Gastrocnemius medialis (tissue), 4 donors: Measurements from ENCODE around the gene MMP24OS. TPM values are rescaled to one million over a fixed set of nuclear protein-coding genes. Genes with fewer than 3 reads are reported as not detected.

Experiments used
- ATAC-seq, 2 donors: fragments of 150-250 bp; one replicate each; pipeline ENCODE4 v1.9.1; 2016
- DNase-seq, 2 donors: peaks; one replicate each; pipeline ENCODE4 v3.0.0-alpha.2; 2019
- H3K27ac ChIP-seq, 4 donors: fragments of 200-600 bp; sonication (generic); 1 replicate in 1 of 4; 2 replicates in 3 of 4; pipeline ENCODE4 v1.5.1; 2016 to 2018; ENCODE audit warnings: mild to moderate bottlenecking in 2 of 4, moderate library complexity in 1 of 4
- H3K27me3 ChIP-seq, 3 donors: fragments of 200-600 bp; sonication (generic) in 2 of 3; 1 replicate in 1 of 3; 2 replicates in 2 of 3; pipeline versions ENCODE4 v1.5.1 to v1.6.0; 2016 to 2019; ENCODE audit warnings: mild to moderate bottlenecking in 1 of 3, moderate library complexity in 1 of 3
- H3K36me3 ChIP-seq, 2 donors: fragments of 200-600 bp; sonication (generic) in 1 of 2; one replicate each; pipeline ENCODE4 v1.5.1; 2017 to 2018
- H3K4me1 ChIP-seq, 2 donors: fragments of 200-600 bp; sonication (generic) in 1 of 2; one replicate each; pipeline ENCODE4 v1.5.1; 2016 to 2017; ENCODE audit warnings: mild to moderate bottlenecking in 2 of 2
- H3K4me3 ChIP-seq, 4 donors: fragments of 200-600 bp; sonication (generic) in 3 of 4; 1 replicate in 1 of 4; 2 replicates in 3 of 4; pipeline ENCODE4 v1.5.1; 2016 to 2019; ENCODE audit warnings: mild to moderate bottlenecking in 2 of 4
- H3K9me3 ChIP-seq, 3 donors: fragments of 200-600 bp; sonication (generic) in 2 of 3; 1 replicate in 1 of 3; 2 replicates in 2 of 3; pipeline ENCODE4 v1.5.1; 2016 to 2019
- POLR2A ChIP-seq, 2 donors: fragments of 450-650 bp; IDR thresholded peaks; one replicate each; pipeline ENCODE4 v1.6.1; 2017; ENCODE audit warnings: antibody characterized with exemption in 2 of 2, mild to moderate bottlenecking in 2 of 2, moderate library complexity in 2 of 2
- in situ Hi-C, 4 donors: fragments of 200-750 bp; cut with MboI; loops; one replicate each; pipeline versions ENCODE4 v1.15.0 to v1.8.0; 2017; ENCODE audit warnings: low sequenced_read_pairs in 4 of 4
- intact Hi-C: fragments of 100-400 bp; cut with DNase I; formaldehyde crosslinking; loops from one replicate; pipeline ENCODE4 v1.15.1; 2023; ENCODE audit warnings: low total_unique reads
- total RNA-seq, 4 donors: library from RNA; depleted of rRNA; stranded (reverse); fragments of >200 nt; gene quantifications; one replicate each; pipeline versions ENCODE4 v1.1.0 to v1.2.3, GENCODE V29; 2016
- TF ChIP-seq, protein P1 (sequence below), 5 experiments: fragments of 450-650 bp in 3 of 5; fragments of 200-600 bp in 2 of 5; sonication (generic) in 2 of 5; IDR thresholded peaks in 4 of 5; conservative IDR thresholded peaks in 1 of 5; 1 replicate in 4 of 5; 2 replicates in 1 of 5; pipeline ENCODE4 v1.5.1; 2016 to 2019; ENCODE audit warnings: antibody characterized with exemption in 5 of 5, mild to moderate bottlenecking in 3 of 5, moderate library complexity in 3 of 5

The MMP24OS gene
- 10 to 100 TPM in 3 of 4 donors, 1 to 10 TPM in 1; 3.8 to 18.4 (median 12.4) TPM for total RNA-seq

DNA sequence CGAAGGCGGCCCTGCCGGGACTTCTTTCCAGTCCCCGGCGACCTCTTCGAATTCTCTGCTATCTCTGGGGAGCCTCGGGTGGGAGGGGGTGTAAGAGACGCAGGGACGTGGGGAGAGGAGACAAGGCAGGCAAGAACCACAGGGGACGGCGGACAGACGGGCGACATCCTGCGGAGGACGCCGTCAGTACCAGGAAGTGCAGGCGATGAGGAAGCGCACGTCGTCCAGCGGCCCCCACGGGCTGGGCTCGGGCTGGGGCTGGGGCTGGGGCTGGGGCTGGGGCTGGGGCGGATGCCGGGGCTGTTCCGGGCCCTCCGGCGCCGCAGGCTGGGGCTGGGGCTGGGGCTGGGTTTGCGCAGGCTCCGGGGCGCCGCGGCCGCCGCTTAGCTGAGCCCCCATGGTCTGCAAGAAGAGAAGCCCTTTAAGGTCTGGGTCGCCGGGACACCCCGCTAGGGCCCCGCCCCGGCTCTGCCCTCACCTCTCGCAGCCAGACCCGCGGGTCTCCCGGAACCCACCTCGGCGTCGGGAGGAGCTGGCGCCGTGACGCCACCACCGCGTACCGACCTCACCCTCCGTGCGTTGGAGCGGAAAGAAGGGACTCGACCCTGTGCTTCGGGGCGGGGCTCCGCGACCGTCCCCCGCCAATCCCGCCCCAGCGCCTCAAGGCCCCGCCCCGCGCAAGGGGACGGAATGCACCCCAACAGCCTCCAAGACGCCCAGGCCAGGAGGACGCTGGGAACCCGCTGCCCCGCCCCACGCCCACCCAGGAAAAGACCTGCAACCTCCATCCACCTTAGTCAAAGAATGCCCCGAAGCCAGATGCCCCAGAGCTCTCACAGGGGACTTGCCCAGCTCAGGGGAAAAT is at the start of gene MMP24OS:
Gene MMP24OS (minus strand): TSS at position 592 of the 865 bp plus-strand sequence. CDS start 193 bp downstream, at position 399.
- peak; percentile 94 to 96 for TF ChIP-seq POLR2A (IDR thresholded peaks at IDR 0.05)
- TF ChIP-seq, protein P1, sequence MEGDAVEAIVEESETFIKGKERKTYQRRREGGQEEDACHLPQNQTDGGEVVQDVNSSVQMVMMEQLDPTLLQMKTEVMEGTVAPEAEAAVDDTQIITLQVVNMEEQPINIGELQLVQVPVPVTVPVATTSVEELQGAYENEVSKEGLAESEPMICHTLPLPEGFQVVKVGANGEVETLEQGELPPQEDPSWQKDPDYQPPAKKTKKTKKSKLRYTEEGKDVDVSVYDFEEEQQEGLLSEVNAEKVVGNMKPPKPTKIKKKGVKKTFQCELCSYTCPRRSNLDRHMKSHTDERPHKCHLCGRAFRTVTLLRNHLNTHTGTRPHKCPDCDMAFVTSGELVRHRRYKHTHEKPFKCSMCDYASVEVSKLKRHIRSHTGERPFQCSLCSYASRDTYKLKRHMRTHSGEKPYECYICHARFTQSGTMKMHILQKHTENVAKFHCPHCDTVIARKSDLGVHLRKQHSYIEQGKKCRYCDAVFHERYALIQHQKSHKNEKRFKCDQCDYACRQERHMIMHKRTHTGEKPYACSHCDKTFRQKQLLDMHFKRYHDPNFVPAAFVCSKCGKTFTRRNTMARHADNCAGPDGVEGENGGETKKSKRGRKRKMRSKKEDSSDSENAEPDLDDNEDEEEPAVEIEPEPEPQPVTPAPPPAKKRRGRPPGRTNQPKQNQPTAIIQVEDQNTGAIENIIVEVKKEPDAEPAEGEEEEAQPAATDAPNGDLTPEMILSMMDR (IDR thresholded peaks at IDR 0.05 in 4 of 5, conservative IDR thresholded peaks at IDR 0.05 in 1 of 5), result peak in 2 of 5 experiments; percentile 30 to 35
- peaks cover 0 to 24% of the 10 kb centered on the region in 2 donors for H3K36me3 ChIP-seq
- H3K27ac ChIP-seq, result peak within 1 kb of the TSS; percentile 89 to 97 (median 97)
- intact Hi-C loops (loop anchor here (2.0 to 10.0 kb wide), 2 partner anchors 131 to 453 kb away; partner anchors contain the start of genes EDEM2 and NCOA6), in situ Hi-C loops (no loop called here)
- peak within 1 kb of the TSS; percentile 80 to 99 (median 85) for H3K4me3 ChIP-seq
- peak; percentile 82 to 90 for DNase-seq
- peak; percentile 94 to 95 for ATAC-seq
- no peaks in the 10 kb centered on the region for H3K9me3 ChIP-seq
- no peaks in the 10 kb centered on the region for H3K27me3 ChIP-seq
- H3K4me1 ChIP-seq, result peaks cover 12 to 14% of the 10 kb centered on the region in 2 donors

DNA sequence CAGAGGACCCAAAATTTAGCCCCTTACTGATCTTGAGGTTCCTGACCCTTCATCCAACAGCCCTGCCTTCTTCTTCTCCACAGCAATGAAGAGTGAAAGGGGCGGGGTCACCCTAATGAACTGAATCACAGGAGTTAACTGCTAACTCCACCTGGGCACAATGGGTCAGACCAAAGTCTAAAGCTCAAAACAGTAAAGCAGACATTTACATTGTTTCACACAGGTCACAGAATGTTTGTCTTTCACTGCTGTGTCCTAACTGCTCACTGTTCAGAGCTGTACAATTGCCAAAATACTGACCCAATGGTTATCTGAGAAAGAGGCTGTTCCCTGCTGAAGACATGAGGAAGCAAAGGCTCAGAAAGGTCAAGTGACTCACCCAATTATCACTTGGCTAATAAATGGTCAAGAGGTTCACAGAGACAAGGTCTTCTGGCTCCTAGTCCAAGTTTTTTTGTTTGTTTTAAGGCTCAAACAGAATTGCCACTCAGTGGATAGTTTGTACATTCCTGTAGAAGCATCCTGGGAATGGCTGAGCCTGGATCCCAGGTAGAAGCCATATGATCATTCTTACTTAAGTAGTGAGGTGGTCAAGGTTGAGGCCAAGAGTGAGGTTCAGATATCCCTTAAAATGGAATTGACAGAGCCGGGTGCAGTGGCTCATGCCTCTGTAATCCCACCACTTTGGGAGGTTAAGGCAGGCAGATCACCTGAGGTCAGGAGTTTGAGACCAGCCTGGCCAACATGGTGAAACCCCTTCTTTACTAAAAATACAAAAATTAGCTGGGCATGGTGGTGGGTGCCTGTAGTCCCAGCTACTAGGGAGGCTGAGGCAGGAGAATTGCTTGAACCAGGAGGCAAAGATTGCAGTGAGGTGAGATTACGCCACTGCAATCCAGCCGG is 49.4 kb upstream of the MMP24OS start:
- peak overlapping the region in 3 of 4 donors; percentile 65 to 75 (median 74) for H3K27ac ChIP-seq
- DNase-seq, result no peak
- H3K36me3 ChIP-seq, result no peaks in the 10 kb centered on the region
- no peak overlapping the region for H3K4me3 ChIP-seq
- in situ Hi-C loops (no loop called here), intact Hi-C loops (loop anchor here (2.0 kb wide), 1 partner anchor 21 kb away; no protein-coding TSS in a partner anchor)
- no peaks in the 10 kb centered on the region for H3K9me3 ChIP-seq
- peak; percentile 54 to 73 for ATAC-seq
- no peaks in the 10 kb centered on the region for H3K27me3 ChIP-seq
- peaks cover 8 to 33% of the 10 kb centered on the region in 2 donors for H3K4me1 ChIP-seq
- TF ChIP-seq, protein P1 (IDR thresholded peaks at IDR 0.05 in 4 of 5, conservative IDR thresholded peaks at IDR 0.05 in 1 of 5), result no peak
- TF ChIP-seq POLR2A (IDR thresholded peaks at IDR 0.05), result no peak

- DNase-seq (no peak), ATAC-seq (peak; percentile 12 to 22)
- H3K4me1 ChIP-seq, result peaks cover 8 to 33% of the 10 kb centered on the region in 2 donors
- H3K36me3 ChIP-seq, result no peaks in the 10 kb centered on the region
- in situ Hi-C loops (no loop called here), intact Hi-C loops (loop anchor here (2.0 kb wide), 1 partner anchor 20 kb away; no protein-coding TSS in a partner anchor)
- peak overlapping the region; percentile 7 to 75 (median 70) for H3K27ac ChIP-seq
- H3K4me3 ChIP-seq, result no peak overlapping the region
- no peaks in the 10 kb centered on the region for H3K27me3 ChIP-seq
- H3K9me3 ChIP-seq, result no peaks in the 10 kb centered on the region
- TF ChIP-seq POLR2A (IDR thresholded peaks at IDR 0.05), result no peak
- TF ChIP-seq, protein P1 (IDR thresholded peaks at IDR 0.05 in 4 of 5, conservative IDR thresholded peaks at IDR 0.05 in 1 of 5), result no peak
Measured at GRCh38 chr20:35326740-35327073, 48.8 kb upstream of the MMP24OS start.

DNA sequence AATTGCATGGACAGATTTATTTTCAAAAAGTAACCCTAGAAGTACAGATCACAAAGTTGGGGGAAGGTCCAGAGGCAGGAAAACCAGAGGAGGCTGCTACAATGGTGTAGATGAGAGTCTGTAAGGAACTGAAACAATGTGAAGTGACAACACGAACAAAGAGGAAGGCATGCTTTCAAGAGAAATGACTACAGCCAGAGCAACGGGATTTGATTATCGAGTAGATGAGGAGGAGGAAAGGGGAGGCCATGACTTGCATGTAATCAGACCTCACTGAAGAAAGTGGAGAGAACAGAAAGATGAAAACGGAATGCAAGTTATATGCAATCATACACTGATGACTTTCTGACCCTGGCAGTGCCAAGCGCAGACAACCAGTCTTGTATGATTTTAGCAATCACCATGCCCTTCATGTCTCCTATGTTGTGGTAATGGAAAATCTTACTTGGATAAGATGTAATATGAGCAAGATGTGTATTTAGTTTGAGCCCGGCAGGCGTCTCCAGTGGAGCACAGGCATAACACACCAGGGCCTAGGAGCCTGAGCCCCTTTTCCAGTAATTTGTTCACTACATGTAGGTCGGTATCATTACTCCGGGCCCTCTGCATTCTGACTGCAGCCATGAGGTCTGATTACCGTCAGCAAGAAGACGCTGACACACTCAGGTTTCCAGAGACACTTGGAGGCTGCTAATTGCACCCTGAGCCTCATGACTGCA is 48.3 kb upstream of the MMP24OS start:
- intact Hi-C loops, result loop anchor here (2.0 kb wide), 1 partner anchor 19 kb away; no protein-coding TSS in a partner anchor
- no peak overlapping the region for H3K4me3 ChIP-seq
- peak; percentile 47 to 68 for ATAC-seq

More for the DNA sequence above, 48.3 kb upstream of the MMP24OS start:
- DNase-seq, result peak in 1 of 2 donors; percentile 27
- in situ Hi-C loops, result no loop called here
- Histone ChIP-seq H3K9me3 (no peaks in the 10 kb centered on the region), H3K27ac (peak overlapping the region; percentile 7 to 75 (median 70)), H3K27me3 (no peaks in the 10 kb centered on the region), H3K4me1 (peaks cover 8 to 33% of the 10 kb centered on the region in 2 donors), H3K36me3 (no peaks in the 10 kb centered on the region)
- no peak for TF ChIP-seq POLR2A (IDR thresholded peaks at IDR 0.05)
- TF ChIP-seq, protein P1 (IDR thresholded peaks at IDR 0.05 in 4 of 5, conservative IDR thresholded peaks at IDR 0.05 in 1 of 5), result no peak
